Dendritic cell treated with granulocyte-macrophage colony-stimulating factor and Interleukin-4, amounts not matched to agents 40 ng/mL and 50 ng/mL, for 4 days (primary cell): ENCODE measurements around the gene ANO1.

Experiments used
- H3K27ac Mint-ChIP-seq: one replicate; pipeline ENCODE4 v1.8.0; 2022; ENCODE audit warnings: mild to moderate bottlenecking, mixed read lengths
- H3K27me3 Mint-ChIP-seq: one replicate; pipeline ENCODE4 v1.8.0; 2022; ENCODE audit warnings: mild to moderate bottlenecking, mixed read lengths
- H3K36me3 Mint-ChIP-seq: one replicate; pipeline ENCODE4 v1.8.0; 2022; ENCODE audit warnings: low read depth, mixed read lengths
- H3K4me1 Mint-ChIP-seq: one replicate; pipeline ENCODE4 v1.8.0; 2022; ENCODE audit warnings: low read depth, mixed read lengths
- H3K4me3 Mint-ChIP-seq: one replicate; pipeline ENCODE4 v1.8.0; 2022; ENCODE audit warnings: mild to moderate bottlenecking, moderate library complexity, mixed read lengths
- H3K9me3 Mint-ChIP-seq: one replicate; pipeline ENCODE4 v1.8.0; 2022; ENCODE audit warnings: mixed read lengths
- intact Hi-C: fragments of 100-400 bp; cut with micrococcal nuclease; formaldehyde crosslinking; loops from one replicate; pipeline ENCODE4 v1.15.0; 2022

ANO1 gene

DNA sequence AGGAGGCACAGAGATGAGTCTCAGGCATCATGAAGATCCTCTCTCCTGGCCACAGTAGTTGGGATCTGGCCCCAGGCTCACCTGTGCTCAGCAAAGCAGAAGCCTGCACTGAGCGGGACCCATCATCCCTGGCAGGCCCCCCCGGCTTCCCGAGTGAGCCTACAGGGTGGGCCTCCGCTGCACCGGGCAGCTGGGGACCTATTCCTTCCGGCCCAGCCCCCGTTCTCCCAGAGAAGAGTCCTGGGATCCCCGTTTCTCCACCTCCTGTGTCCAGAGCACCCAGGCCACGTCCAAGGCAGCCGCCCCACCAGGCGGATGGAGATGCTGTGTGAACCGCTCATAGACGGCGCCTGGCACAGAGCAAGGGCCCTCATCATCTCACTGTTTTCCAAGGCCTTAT lies 52.5 kb downstream of the ANO1 start:
- Mint-ChIP-seq H3K36me3 (no peaks in the 10 kb centered on the region), H3K27ac (no peak overlapping the region), H3K4me3 (no peak overlapping the region), H3K4me1 (no peaks in the 10 kb centered on the region), H3K9me3 (no peaks in the 10 kb centered on the region), H3K27me3 (no peaks in the 10 kb centered on the region)
- intact Hi-C loops: no loop called here

GRCh38 chr11:70131606-70132190 lies 53.6 kb downstream of the ANO1 start:
- no peak overlapping the region for H3K27ac Mint-ChIP-seq
- no peaks in the 10 kb centered on the region for H3K9me3 Mint-ChIP-seq
- H3K36me3 Mint-ChIP-seq: no peaks in the 10 kb centered on the region
- no peaks in the 10 kb centered on the region for H3K27me3 Mint-ChIP-seq
- no peak overlapping the region for H3K4me3 Mint-ChIP-seq
- intact Hi-C loops: no loop called here
- no peaks in the 10 kb centered on the region for H3K4me1 Mint-ChIP-seq

DNA sequence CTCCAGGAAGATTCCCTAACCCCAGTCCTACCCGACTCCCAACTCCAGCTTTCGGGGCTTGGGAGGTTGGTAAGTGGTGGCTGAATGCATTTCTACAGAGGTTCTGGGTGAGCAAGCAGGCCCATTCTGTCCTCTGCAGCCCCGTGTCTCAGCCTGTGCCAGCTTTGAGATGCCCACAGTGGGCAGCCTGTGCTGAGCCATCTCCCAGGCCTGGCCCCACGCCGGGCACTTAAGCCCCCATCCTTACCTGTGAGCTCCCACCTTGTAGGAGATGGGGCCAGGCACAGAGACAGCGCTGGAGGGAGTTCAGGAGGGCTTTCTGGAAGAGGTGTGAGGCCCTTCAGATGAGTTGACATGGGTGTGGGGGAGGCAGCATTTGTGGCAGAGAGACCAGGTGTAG lies 54.5 kb downstream of the ANO1 start:
- H3K4me3 Mint-ChIP-seq: no peak overlapping the region
- no peaks in the 10 kb centered on the region for H3K9me3 Mint-ChIP-seq
- no peak overlapping the region for H3K27ac Mint-ChIP-seq
- H3K36me3 Mint-ChIP-seq: no peaks in the 10 kb centered on the region
- intact Hi-C loops: no loop called here
- no peaks in the 10 kb centered on the region for H3K27me3 Mint-ChIP-seq
- no peaks in the 10 kb centered on the region for H3K4me1 Mint-ChIP-seq

DNA sequence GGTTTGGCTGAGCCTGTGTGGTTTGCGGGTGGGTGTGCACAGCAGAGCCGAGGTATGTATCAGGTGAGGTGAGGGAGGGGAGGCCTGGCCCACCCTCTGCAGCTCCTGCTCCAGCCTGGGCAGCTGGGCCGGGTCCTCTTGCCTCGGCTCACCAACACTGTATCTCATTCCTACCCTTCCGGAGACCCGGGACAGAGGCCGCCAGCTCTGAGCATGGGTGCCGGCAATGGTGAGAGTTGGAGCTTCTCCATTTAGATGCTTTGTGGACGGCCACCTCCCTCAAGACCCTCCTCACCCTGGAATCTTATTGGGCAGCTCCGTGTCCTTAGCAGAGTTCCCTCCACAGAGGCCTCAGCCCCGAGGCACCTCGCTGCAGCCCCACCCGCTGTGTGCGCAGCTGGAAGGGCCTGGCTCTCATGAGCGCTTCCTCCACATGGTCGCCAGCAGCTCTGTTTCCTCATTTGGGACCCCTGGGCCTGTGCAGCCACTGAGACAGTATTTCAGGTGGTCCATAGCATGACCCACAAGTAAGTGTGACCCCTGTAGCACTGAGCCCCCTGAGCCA lies 55.7 kb downstream of the ANO1 start:
- no peaks in the 10 kb centered on the region for H3K9me3 Mint-ChIP-seq
- no peak overlapping the region for H3K27ac Mint-ChIP-seq
- no peaks in the 10 kb centered on the region for H3K36me3 Mint-ChIP-seq
- intact Hi-C loops: no loop called here
- no peak overlapping the region for H3K4me3 Mint-ChIP-seq
- no peaks in the 10 kb centered on the region for H3K27me3 Mint-ChIP-seq
- no peaks in the 10 kb centered on the region for H3K4me1 Mint-ChIP-seq

GRCh38 chr11:70134490-70134889 lies 56.4 kb downstream of the ANO1 start:
- no peaks in the 10 kb centered on the region for H3K36me3 Mint-ChIP-seq
- intact Hi-C loops: no loop called here
- no peaks in the 10 kb centered on the region for H3K4me1 Mint-ChIP-seq
- no peak overlapping the region for H3K4me3 Mint-ChIP-seq
- no peaks in the 10 kb centered on the region for H3K9me3 Mint-ChIP-seq
- H3K27ac Mint-ChIP-seq: no peak overlapping the region
- no peaks in the 10 kb centered on the region for H3K27me3 Mint-ChIP-seq

DNA sequence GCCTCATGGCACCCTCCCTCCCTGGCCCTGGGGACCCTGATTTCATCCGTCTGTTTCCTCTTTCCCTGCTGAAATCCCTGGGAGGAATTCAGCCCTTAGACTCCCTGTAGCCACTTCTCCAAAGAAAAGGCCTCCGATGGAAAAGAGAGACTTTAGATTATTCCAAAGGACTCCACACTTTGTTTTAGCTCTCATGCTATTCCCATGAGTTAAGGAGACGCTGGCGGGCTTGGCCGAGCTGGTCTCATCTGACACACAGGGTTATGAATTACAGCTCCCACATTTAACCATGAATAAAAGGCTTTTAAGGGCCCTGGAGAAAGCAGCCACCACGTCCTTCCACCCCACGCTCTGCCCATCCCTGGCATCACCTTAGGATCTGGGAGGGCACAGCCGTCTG lies 57.0 kb downstream of the ANO1 start:
- Mint-ChIP-seq H3K27ac (no peak overlapping the region), H3K9me3 (no peaks in the 10 kb centered on the region), H3K4me3 (no peak overlapping the region), H3K27me3 (peaks cover 3% of the 10 kb centered on the region), H3K36me3 (no peaks in the 10 kb centered on the region), H3K4me1 (no peaks in the 10 kb centered on the region)
- intact Hi-C loops: no loop called here

DNA sequence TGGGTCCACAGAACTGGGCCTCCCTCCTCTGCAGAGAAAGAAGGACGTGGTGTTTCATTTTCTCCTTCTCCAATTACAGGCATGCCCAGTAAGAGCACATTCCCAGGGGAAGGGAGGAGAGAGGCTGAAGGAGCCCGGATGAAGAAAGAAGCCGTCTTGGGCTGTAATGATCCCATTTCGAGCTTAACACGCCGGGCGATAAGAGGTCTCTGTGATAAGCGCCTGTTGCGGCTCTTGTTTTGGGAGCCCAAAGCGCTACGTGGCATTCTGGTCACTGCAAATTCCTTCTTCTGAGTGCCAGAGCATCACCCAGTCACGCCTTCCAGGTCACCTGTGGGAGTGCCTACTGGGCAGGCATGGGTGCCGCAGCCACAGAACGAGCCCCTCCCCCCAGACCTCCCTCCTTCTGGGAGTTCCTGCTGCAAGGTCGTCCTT lies 57.5 kb downstream of the ANO1 start:
- peaks cover 6% of the 10 kb centered on the region for H3K27me3 Mint-ChIP-seq
- no peaks in the 10 kb centered on the region for H3K9me3 Mint-ChIP-seq
- no peak overlapping the region for H3K27ac Mint-ChIP-seq
- H3K36me3 Mint-ChIP-seq: no peaks in the 10 kb centered on the region
- H3K4me1 Mint-ChIP-seq: no peaks in the 10 kb centered on the region
- intact Hi-C loops: no loop called here
- H3K4me3 Mint-ChIP-seq: no peak overlapping the region

- no peaks in the 10 kb centered on the region for H3K4me1 Mint-ChIP-seq
- H3K36me3 Mint-ChIP-seq: no peaks in the 10 kb centered on the region
- peaks cover 23% of the 10 kb centered on the region for H3K27me3 Mint-ChIP-seq
- intact Hi-C loops: no loop called here
- H3K27ac Mint-ChIP-seq: no peak overlapping the region
- H3K4me3 Mint-ChIP-seq: no peak overlapping the region
- no peaks in the 10 kb centered on the region for H3K9me3 Mint-ChIP-seq
Observed at GRCh38 chr11:70137383-70137782, 59.3 kb downstream of the ANO1 start.

GRCh38 chr11:70138403-70138802 lies 60.3 kb downstream of the ANO1 start:
- Mint-ChIP-seq H3K9me3 (no peaks in the 10 kb centered on the region), H3K4me1 (no peaks in the 10 kb centered on the region), H3K27me3 (peaks cover 34% of the 10 kb centered on the region), H3K27ac (no peak overlapping the region), H3K4me3 (no peak overlapping the region), H3K36me3 (no peaks in the 10 kb centered on the region)
- intact Hi-C loops: no loop called here

GRCh38 chr11:70139785-70140410 lies 61.8 kb downstream of the ANO1 start:
- Mint-ChIP-seq H3K27ac (no peak overlapping the region), H3K4me1 (no peaks in the 10 kb centered on the region), H3K36me3 (no peaks in the 10 kb centered on the region), H3K4me3 (no peak overlapping the region), H3K27me3 (peaks cover 42% of the 10 kb centered on the region), H3K9me3 (no peaks in the 10 kb centered on the region)
- intact Hi-C loops: no loop called here

DNA sequence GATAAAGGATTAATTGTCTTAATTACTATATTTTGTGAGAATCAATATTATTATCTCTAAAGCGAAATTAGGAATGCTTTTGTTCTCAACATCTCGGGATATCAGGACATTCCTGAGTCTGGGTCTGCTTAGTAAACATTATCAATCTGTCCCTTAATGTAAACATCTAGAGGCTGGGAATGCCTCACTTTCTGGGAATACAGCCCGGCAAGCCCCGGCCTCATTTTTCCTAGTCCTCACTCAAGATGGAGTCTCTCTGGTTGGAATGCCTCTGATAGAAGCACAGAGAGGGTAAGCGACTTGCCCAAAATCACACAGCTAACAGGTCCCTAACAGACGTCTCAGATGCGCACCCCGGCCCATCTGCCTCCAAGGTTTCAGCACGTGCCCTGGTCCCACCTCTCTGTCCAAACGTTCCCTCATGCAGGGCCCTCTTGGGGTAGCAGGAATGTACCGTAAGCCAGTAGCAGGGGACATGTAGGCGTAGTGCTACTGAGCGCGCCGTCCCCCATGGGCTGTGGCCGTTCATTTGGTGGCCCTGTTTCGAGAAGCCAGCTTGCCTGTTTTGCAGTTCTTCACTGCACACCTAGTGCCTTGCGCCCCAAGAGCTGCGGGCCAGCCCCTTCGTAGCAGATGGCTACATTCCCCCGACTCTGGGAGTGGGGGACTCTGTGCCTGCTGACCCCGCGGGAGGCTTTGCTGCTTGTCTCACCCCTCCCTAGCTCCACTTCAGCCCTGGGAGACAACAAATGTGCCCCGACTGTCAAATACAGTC lies 62.8 kb downstream of the ANO1 start:
- H3K27me3 Mint-ChIP-seq: peaks cover 44% of the 10 kb centered on the region
- H3K9me3 Mint-ChIP-seq: no peaks in the 10 kb centered on the region
- H3K27ac Mint-ChIP-seq: no peak overlapping the region
- H3K36me3 Mint-ChIP-seq: no peaks in the 10 kb centered on the region
- intact Hi-C loops: no loop called here
- H3K4me1 Mint-ChIP-seq: no peaks in the 10 kb centered on the region
- H3K4me3 Mint-ChIP-seq: no peak overlapping the region

DNA sequence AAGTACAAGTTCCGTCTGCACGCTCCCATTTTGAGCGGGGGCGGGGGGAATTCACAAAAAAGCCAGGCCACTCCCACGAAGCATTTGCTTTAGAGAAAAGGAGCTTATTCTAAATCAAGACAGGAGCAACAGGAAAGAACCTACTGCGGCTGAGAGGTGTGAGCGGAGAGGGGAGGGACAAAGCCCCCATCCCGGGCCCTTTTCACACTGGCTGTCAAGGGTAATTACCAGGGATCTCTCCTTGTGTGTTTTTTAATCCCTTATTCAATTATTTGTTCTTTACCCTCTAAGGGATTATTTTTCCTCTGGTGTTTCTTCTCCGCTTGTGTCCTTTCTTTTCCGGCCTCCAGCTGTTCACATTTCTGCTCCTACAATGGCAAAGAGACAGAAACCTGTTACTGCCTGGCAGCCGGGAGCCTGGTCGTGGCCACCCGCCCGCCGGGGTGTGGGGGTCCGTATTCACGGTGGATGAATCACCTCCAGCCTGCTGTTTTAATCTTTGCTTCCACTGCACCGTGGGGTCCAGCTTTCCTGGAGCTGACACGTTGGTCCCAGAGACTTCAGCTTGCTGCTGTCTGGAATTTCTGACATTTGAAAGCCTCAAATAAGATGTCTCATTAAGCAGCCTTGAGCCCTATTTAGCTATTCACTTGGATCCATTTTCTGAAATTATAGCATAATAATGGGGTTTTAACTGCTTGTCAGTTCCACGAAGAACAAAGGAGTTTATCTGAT lies 63.5 kb downstream of the ANO1 start:
- Mint-ChIP-seq H3K9me3 (no peaks in the 10 kb centered on the region), H3K4me3 (no peak overlapping the region), H3K36me3 (no peaks in the 10 kb centered on the region), H3K27ac (no peak overlapping the region), H3K4me1 (no peaks in the 10 kb centered on the region), H3K27me3 (peaks cover 46% of the 10 kb centered on the region)
- intact Hi-C loops: no loop called here

DNA sequence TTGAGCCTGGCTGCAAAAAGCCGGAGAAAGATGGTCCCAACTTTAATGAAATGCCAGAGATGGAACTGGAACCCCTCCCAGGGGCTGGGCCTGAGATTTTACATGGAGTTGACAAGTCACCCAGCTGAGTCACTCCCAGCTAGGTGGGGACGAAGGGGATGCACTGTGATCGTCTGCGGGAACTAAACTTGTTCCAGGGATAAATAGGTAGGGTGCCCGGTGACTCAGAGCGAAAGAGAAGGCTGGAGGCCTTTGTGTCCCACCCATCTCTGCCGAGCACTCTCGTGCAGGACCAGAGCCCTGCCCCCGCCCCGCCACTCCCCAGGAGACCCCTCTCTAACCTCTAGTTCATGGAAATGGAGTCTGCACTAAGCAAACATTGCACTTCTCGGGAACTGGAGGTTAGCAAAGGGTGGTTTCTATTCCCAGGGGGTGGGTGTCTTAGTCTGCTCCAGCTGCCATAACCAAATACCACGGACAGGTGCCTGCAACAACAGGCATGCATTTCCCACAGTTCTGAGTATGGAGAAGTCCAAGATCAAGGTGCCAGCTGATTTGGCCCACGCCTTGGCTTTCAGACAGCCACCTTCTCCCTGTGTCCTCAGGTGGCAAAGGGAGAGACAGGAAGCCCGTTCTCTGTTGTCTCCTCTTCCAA lies 64.2 kb downstream of the ANO1 start:
- Mint-ChIP-seq H3K4me1 (no peaks in the 10 kb centered on the region), H3K27me3 (peaks cover 50% of the 10 kb centered on the region), H3K27ac (no peak overlapping the region), H3K36me3 (no peaks in the 10 kb centered on the region), H3K4me3 (no peak overlapping the region), H3K9me3 (no peaks in the 10 kb centered on the region)
- intact Hi-C loops: no loop called here
